NB4 (cell line): ENCODE results near the gene MAD1L1.

Experiments
- DNase-seq: peaks from one replicate; pipeline ENCODE4 v3.0.0; 2010; ENCODE audit warnings: low read depth
- H3K4me3 ChIP-seq: one replicate; pipeline ENCODE4 v1.5.1; 2011; ENCODE audit warnings: mild to moderate bottlenecking, low read depth, low read length, moderate library complexity
- CTCF ChIP-seq: IDR thresholded peaks from one replicate; pipeline ENCODE4 v1.5.1; 2012; ENCODE audit warnings: low read depth, low read length
- MAX ChIP-seq: IDR thresholded peaks from 2 replicates; pipeline ENCODE4 v1.6.1; 2011; ENCODE audit warnings: low read depth, low read length
- MYC ChIP-seq: IDR thresholded peaks from 2 replicates; pipeline ENCODE4 v1.6.1; 2011; ENCODE audit warnings: low read depth, low read length
- POLR2A ChIP-seq: IDR thresholded peaks from 2 replicates; pipeline ENCODE4 v1.6.1; 2011; ENCODE audit warnings: mild to moderate bottlenecking; ENCODE audit not compliant: insufficient read length; ENCODE audit errors: extremely low read depth

MAD1L1 gene

GRCh38 chr7:2263176-2263575, 30.4 kb upstream of the MAD1L1 start:
- TF ChIP-seq MAX (no peak), MYC (no peak), CTCF (no peak), POLR2A (no peak)
- H3K4me3 ChIP-seq = no peak overlapping the region

DNA sequence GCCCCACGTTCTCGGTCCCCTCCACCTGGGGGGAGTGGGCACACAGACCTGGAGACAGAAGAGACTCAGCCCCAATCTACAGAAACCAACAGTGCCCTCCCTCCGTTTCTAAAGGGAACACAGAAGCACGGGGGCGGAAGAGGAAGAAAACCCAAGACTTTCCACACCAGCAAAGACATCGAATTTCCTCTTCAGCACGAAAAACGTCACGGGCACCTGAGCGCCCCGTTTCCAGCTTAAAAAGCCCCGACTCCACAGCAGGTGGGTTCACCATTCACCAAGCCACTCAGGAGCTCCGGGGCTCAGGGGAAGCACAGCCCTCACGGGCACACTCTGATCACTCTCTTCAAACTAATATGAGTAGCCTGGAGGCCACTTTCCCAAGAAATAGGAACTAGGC, 28.9 kb upstream of the MAD1L1 start:
- DNase-seq = no peak
- TF ChIP-seq MAX = no peak
- no peak for TF ChIP-seq MYC
- no peak for TF ChIP-seq CTCF
- no peak for TF ChIP-seq POLR2A
- no peak overlapping the region for H3K4me3 ChIP-seq

More at GRCh38 chr7:2263176-2263575, 30.4 kb upstream of the MAD1L1 start:
- no peak for DNase-seq

DNA sequence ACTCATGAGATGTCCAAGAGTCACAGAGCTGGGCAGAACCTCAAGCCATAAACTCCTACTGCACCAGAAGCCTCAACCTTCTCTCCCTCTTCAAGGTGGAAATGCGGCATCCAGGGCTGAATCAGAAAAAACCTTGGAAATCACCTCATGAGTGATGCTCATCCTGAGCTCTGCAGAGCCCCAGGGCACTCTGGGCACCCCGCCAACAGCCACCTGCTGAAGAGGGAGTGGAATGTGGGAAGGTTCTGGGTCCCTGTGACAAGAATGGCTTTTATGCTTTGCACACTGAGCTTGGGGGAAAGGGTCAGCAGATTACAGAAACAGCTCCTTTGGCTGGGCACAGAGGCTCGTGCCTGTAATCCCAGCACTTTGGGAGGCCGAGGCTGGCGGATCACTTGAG, 28.1 kb upstream of the MAD1L1 start:
- H3K4me3 ChIP-seq = no peak overlapping the region
- DNase-seq = no peak
- TF ChIP-seq CTCF (no peak), MAX (no peak), MYC (no peak), POLR2A (no peak)

DNA sequence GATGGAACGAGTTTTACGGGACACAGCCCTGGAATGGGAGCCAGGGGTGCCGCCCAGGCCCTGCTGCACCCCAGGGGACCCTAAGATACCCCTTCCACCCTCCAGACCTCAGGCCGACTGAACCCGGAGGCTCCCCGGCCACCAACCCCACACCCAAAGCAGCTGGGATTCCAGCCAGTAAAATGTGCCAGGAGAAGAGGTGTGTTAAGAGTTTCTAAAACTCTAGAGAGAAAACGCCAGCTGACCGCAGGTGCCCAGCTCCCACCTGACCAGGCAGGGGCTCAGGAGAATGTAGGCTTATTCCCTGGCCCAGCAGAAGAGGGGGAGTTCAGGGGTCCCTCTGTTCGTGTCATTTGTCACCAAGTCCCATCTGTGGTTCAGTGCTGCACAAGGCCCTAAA, 26.7 kb upstream of the MAD1L1 start:
- no peak overlapping the region for H3K4me3 ChIP-seq

GRCh38 chr7:2258661-2259365, 26.1 kb upstream of the MAD1L1 start:
- H3K4me3 ChIP-seq = no peak overlapping the region
- no peak for DNase-seq
- TF ChIP-seq MYC (no peak), MAX (no peak)

More for the DNA sequence above, 26.7 kb upstream of the MAD1L1 start:
- no peak for DNase-seq
- TF ChIP-seq CTCF = no peak
- TF ChIP-seq MAX = no peak
- no peak for TF ChIP-seq POLR2A
- no peak for TF ChIP-seq MYC

- TF ChIP-seq MYC = no peak
- no peak for TF ChIP-seq CTCF
- TF ChIP-seq MAX = no peak
- TF ChIP-seq POLR2A = no peak
- no peak overlapping the region for H3K4me3 ChIP-seq
- no peak for DNase-seq
Observed at GRCh38 chr7:2257651-2258050, 24.9 kb upstream of the MAD1L1 start.
